MG63 (cell line): ENCODE results near the gene COL6A3. TPM values are rescaled to one million over a fixed set of nuclear protein-coding genes. Genes with fewer than 3 reads are reported as not detected.
A peak's percentile ranks its signal among the peaks of the same experiment; 100 is the strongest.

Experiments
- DNase-seq: peaks from one replicate; pipeline ENCODE4 v3.0.0-alpha.2; 2020
- H3K27me3 ChIP-seq: fragments of 250-450 bp; sonication (Bioruptor Pico); 2 replicates; pipeline ENCODE4 v1.5.1; 2020; ENCODE audit warnings: mild to moderate bottlenecking, moderate library complexity
- H3K36me3 ChIP-seq: fragments of 250-450 bp; sonication (Bioruptor Pico); 2 replicates; pipeline ENCODE4 v1.5.1; 2020; ENCODE audit warnings: mild to moderate bottlenecking, moderate library complexity
- H3K4me3 ChIP-seq: fragments of 250-450 bp; sonication (Bioruptor Pico); 2 replicates; pipeline ENCODE4 v1.5.1; 2020; ENCODE audit warnings: mild to moderate bottlenecking, moderate library complexity
- H3K9me3 ChIP-seq: fragments of 250-450 bp; sonication (Bioruptor Pico); 2 replicates; pipeline ENCODE4 v1.5.1; 2020; ENCODE audit warnings: mild to moderate bottlenecking, moderate library complexity
- total RNA-seq: library from RNA; depleted of rRNA; stranded (reverse); fragments of >200 nt; shearing (Covaris generic); gene quantifications from 2 replicates; pipeline ENCODE4 v1.2.3, GENCODE V29; 2014; ENCODE audit warnings: low replicate concordance

Gene COL6A3
- total RNA-seq, 1 experiment from 2014 or later, result 564 TPM

DNA sequence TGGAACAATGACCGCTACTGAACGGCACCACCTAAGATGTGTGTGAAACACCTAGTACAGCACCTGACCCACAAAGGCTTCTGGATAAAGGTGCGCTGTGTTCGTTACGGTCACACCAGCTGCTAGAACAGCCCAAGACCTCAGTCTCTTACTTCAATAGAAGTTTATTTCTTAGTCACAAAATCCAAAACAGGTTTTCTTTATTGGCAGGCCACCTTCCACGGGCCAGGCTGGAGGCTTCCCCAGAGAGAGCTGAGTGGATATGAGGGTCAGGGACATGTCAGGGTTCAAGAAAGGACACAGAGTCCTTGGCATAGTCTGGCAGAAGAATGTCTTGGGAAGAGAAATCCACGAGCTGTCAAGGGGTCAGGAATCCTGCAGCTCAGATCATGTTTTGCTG lies 92.2 kb downstream of the COL6A3 start:
- DNase-seq, result no peak
- H3K4me3 ChIP-seq, result no peak overlapping the region
- no peaks in the 10 kb centered on the region for H3K27me3 ChIP-seq
- H3K36me3 ChIP-seq, result peaks cover 69% of the 10 kb centered on the region
- H3K9me3 ChIP-seq, result no peaks in the 10 kb centered on the region

DNA sequence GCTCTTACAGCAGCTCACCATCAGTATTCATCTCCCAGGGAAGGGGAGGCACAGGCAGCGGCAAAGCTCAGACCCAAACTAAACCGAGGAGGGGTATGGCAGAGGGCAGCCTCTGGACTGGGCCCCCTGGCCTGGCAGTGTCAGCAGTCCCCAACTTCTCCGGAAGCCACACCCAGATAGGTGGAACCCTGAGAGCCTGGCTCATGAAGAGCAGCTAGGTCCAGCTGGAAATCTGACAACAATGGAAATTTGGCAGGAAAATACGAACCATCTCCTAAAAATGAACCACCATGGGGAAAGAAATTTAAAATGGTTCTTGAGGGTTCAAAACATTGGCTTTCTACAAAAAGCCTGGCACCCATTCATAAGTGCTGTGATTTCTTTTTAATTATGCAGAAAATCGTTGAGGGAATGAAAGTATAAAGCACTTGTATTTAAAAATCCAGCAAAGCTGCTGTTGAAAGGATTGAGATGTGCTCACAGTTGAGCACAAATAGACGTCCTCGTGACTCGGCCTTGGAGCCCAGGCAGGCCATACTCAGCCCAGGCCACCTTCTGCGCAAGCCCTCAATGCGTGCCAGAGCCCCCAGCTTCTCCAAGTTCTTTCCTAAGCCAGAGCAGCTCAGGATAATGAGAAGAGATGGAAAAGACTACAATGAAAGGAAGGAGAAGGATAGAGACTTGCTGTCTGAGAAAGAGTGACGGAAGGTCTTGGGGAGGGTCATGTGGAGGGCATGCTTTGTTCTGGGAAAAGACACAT lies 93.0 kb downstream of the COL6A3 start:
- H3K9me3 ChIP-seq, result no peaks in the 10 kb centered on the region
- no peaks in the 10 kb centered on the region for H3K27me3 ChIP-seq
- no peak for DNase-seq
- no peak overlapping the region for H3K4me3 ChIP-seq
- H3K36me3 ChIP-seq, result peaks cover 63% of the 10 kb centered on the region

DNA sequence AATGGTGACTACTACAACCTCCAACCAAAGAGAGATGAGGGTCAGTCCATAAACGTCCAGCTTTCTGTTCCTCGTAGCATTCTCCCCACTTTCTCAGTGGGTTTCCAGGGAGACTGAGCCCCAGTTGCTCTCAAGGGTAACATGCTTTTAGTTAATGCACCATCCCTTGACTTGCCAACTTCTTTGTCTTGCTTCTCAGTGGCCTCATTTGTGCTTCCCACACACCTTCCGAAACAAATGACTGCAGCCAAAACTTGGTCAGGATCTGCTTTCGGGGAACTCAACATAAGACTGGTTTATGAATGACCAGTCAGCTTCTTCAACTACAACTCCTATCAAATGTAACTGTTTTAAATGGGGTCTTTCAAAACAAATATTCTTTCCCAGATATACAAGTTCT lies 94.1 kb downstream of the COL6A3 start:
- H3K9me3 ChIP-seq, result no peaks in the 10 kb centered on the region
- no peak overlapping the region for H3K4me3 ChIP-seq
- no peak for DNase-seq
- H3K36me3 ChIP-seq, result peaks cover 53% of the 10 kb centered on the region
- no peaks in the 10 kb centered on the region for H3K27me3 ChIP-seq

DNA sequence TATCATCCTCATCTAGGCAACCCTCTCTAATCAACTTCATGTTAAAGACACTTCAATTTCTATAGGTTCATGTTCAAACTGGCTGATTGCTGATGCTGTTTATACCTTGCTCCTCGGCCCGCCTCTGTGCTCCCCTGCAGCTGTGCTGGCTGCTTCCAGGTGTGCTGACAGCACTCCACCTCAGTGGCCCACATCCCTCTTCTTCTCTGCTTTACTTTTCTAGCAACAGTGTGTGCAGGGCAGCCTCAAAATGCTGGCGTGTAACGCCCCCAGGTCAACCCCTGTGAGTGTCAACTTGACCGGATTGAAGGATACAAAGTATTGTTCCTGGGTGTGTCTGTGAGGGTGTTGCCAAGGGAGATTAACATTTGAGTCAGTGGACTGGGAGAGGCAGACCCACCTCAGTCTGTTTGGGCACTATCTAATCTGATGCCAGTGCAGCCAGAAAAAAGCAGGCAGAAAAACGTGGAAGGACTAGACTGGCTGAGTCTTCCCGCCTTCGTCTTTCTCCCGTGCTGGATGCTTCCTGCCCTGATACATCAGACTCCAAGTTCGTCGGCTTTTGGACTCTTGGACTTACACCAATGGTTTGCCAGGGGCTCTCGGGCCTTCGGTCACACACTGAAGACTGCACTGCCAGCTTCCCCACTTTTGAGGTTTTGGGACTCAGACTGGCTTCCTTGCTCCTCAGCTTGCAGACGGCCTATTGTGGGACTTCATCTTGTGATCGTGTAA lies 94.7 kb downstream of the COL6A3 start:
- no peak overlapping the region for H3K4me3 ChIP-seq
- peaks cover 47% of the 10 kb centered on the region for H3K36me3 ChIP-seq
- DNase-seq, result peak; percentile 36
- H3K9me3 ChIP-seq, result no peaks in the 10 kb centered on the region
- H3K27me3 ChIP-seq, result no peaks in the 10 kb centered on the region

DNA sequence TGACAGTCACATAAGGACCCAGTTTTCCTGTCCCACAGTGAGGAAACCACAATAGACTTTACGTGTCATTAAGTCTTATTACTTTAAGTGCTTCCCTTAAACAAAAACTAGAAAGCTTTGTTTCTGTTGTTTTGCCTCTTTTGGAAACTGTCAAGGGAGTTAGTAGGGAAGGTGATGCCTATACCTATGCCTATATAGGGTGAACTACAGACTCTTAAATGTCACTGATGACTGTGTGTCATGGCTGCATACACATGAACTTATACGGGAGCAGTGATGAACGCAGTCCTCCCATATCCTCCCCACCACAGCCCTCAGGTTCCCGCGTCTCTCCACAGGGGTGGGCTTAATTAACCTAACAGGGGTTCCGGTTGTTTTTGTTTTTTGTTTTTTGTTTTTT lies 97.6 kb downstream of the COL6A3 start:
- Histone ChIP-seq H3K36me3 (peaks cover 18% of the 10 kb centered on the region), H3K9me3 (no peaks in the 10 kb centered on the region)
- DNase-seq, result no peak

DNA sequence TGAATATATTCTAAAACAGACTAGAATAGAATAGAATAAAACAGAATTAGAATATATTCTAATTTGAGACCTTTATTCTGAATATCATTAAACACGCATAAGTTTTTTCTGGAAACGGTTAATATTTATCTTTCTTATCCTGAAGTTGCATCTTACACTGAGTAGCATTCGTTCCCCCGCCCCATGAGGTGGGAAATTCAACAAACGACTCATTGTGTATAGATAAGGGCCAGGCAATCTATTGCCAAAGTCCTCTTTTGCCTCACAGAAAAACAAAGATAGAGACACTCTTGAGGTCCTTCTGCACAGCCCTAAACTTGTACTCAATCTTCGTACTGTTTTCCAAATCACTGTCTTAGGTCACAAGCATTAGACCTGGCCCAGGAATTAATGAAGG lies 98.1 kb downstream of the COL6A3 start:
- Histone ChIP-seq H3K36me3 (peaks cover 12% of the 10 kb centered on the region), H3K9me3 (no peaks in the 10 kb centered on the region), H3K27me3 (no peaks in the 10 kb centered on the region), H3K4me3 (no peak overlapping the region)
- DNase-seq, result no peak

More for the DNA sequence above, 97.6 kb downstream of the COL6A3 start:
- H3K27me3 ChIP-seq, result no peaks in the 10 kb centered on the region
- H3K4me3 ChIP-seq, result no peak overlapping the region

DNA sequence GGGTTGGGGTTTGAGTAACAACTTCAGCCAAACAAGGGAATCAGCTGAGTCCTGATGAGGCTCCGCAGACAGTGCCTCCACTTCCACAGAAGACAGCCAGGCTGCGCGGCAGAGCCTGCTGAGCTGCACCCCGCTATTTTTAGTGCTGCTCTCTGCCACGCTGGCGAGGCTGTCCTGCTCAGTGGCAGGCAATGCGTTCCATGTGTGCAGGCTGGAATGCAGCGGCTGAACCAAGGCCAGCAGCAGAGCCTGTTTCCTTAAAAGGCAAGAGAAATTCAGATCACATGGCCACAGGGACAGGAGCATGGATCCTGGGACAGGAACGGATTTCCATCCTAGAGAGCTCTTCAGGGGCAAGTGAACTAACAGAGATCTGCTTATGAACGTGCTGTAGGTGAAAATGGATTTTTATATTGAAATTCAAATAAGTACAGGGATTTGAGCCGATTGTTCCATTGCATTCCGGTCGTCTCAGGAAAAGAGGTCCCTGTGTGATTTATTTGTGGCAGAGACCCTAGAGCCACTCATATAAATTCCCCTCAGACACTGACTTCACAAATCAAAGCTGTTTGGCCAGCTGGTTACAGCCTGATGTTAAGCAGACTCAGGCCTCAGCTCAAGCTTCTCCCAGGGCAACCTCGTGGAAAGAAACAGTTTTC lies 98.7 kb downstream of the COL6A3 start:
- Histone ChIP-seq H3K27me3 (no peaks in the 10 kb centered on the region), H3K9me3 (no peaks in the 10 kb centered on the region), H3K36me3 (peaks cover 11% of the 10 kb centered on the region), H3K4me3 (no peak overlapping the region)
- DNase-seq, result peak; percentile 94

DNA sequence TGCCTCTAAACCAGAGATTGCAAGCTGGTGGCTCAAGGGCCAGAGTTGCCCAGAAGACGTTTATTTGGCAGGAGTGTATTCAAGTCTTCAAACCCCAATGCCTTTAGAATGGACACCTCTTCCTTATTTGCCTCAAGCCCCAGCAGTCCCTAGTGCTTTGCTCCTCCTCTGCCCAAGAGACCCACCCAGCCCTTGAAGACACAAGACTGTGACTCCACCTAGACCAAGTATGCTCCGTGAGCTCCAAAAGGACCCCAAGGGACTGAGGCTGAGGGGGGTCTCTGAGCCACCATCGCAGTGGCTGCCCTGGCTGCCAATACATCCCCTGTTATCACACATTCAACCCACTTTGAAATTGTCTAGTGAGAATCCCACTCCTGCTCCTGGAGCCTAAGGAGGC lies 99.3 kb downstream of the COL6A3 start:
- H3K36me3 ChIP-seq, result peaks cover 9% of the 10 kb centered on the region
- DNase-seq, result no peak
- H3K27me3 ChIP-seq, result no peaks in the 10 kb centered on the region
- H3K9me3 ChIP-seq, result no peaks in the 10 kb centered on the region
- H3K4me3 ChIP-seq, result no peak overlapping the region

DNA sequence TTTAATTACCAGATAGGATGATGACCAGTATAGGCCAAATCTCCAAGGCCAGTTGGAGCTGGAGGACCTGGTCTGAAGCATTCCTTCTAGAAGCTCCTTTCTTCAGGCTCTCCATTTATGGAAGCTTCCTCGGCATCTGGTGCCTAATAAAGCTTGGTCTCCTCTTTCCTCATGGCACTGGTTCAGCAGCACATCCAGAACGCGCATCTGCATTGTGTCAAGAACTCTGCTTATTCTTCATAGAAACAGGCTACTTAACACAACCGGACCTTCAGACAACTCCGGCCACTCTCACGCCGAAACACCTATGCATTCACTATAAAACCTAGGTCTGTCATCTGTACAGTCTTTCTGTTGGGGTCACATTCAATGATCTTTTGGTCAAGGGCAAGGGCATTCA lies 99.8 kb downstream of the COL6A3 start:
- H3K36me3 ChIP-seq, result peaks cover 4% of the 10 kb centered on the region; the same call in 1 of the 2 replicates
- H3K9me3 ChIP-seq, result no peaks in the 10 kb centered on the region
- H3K4me3 ChIP-seq, result no peak overlapping the region
- no peak for DNase-seq
- no peaks in the 10 kb centered on the region for H3K27me3 ChIP-seq

DNA sequence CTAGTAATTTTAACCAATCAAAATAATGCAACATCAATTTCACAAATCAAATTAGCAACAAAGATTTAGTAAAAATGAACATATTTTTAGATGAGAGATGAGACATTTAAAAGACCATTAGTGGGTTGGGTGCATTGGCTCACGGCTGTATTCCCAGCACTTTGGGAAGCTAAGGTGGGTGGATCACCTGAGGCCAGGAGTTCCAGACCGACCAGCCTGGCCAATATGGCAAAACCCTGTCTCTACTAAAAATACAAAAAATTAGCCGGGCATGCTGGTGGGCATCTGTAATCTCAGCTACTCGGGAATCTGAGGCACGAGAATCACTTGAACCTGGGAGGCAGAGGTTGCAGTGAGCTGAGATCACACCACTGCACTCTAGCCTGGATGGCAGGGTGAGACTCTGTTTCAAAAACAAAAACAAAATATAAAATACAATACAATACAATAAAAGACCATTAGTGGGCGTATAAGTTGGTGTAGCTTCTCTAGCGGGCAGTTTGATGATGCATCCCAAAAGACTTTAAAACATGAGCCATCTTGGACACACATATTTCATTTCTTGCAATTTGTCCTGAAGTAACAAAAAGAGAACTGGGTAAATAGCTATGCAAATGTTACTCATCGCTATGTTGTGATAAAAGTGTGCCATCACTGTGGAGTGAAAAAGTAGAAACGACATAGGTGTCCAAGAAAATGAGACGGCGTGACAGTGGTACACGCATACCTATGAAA lies 101.8 kb downstream of the COL6A3 start:
- no peaks in the 10 kb centered on the region for H3K27me3 ChIP-seq
- H3K4me3 ChIP-seq, result no peak overlapping the region
- H3K9me3 ChIP-seq, result no peaks in the 10 kb centered on the region
- H3K36me3 ChIP-seq, result peaks cover 4% of the 10 kb centered on the region; the same call in 1 of the 2 replicates
- DNase-seq, result no peak

DNA sequence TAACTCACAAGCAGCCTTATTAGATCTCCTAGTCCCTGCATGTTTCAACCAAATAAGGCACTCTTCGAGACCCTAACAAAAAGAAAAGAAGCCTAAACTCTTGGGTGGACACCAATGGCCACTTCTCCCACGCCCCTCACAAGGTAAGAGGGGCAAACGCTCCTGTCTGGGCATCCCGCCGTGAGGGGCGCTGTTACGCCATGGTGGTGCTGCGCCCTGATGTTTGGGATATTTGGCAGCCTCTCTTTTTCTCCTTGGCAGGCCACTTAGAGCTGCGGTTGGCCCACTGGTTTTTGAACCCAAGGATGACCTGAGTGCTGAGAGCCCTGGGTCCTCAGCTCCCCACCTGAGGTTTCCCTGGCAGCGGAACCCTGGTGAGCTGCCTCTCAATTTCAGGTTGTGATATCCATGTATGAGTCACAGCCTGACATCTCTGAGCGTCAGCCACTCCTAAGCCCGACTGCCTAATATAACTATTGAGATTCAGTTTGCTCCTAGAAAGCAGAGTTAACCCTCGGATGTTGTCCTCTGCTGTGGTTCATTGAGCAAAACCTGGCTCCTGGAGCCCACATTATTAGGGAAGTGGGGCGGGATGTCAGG lies 103.3 kb downstream of the COL6A3 start:
- peak; percentile 43 for DNase-seq
- Histone ChIP-seq H3K9me3 (no peaks in the 10 kb centered on the region), H3K36me3 (peaks cover 6% of the 10 kb centered on the region), H3K4me3 (no peak overlapping the region), H3K27me3 (no peaks in the 10 kb centered on the region)

DNA sequence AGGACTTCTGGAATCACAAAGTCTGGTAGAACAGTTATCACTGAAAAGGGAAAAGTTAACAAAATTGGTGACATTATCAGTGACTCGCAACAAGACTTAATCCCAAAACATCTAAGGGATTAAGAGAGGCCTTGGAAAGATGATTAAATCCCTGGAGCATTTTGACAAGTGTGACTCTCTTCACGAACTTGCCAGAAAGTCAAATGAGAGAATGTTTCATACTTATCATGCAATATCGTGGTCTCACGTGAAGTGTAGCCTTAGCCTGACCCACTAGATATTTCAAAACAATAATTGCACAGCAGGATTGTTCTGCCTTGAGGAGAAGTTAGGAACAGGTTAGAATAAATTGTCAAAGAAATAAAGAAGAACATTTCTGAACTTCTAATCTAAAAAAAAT lies 104.5 kb downstream of the COL6A3 start:
- H3K36me3 ChIP-seq, result peaks cover 9% of the 10 kb centered on the region
- no peaks in the 10 kb centered on the region; the same call in 1 of the 2 replicates for H3K9me3 ChIP-seq
- H3K4me3 ChIP-seq, result no peak overlapping the region
- DNase-seq, result no peak
- no peaks in the 10 kb centered on the region for H3K27me3 ChIP-seq

DNA sequence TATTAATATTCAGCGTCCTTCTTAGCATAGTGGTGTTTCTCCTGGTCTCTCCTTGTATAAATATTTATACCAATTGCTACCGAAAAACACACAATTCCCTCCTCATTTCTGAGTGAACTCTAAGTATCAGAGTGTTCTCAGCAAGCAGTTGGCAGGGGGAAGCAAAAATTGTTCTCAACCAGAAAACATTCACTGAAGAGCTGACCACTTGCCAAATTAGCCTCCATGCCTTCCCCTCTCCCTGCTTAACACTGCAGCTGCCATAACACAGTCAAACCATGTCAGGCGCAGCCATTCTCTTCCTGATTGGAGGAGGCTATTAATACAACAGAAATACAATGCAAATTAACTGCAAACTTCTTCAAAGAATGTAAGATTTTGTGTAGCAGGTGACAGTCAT lies 105.0 kb downstream of the COL6A3 start:
- peaks cover 9% of the 10 kb centered on the region for H3K36me3 ChIP-seq
- H3K27me3 ChIP-seq, result no peaks in the 10 kb centered on the region
- H3K4me3 ChIP-seq, result no peak overlapping the region
- H3K9me3 ChIP-seq, result peaks cover 1% of the 10 kb centered on the region
- peak; percentile 59 for DNase-seq

DNA sequence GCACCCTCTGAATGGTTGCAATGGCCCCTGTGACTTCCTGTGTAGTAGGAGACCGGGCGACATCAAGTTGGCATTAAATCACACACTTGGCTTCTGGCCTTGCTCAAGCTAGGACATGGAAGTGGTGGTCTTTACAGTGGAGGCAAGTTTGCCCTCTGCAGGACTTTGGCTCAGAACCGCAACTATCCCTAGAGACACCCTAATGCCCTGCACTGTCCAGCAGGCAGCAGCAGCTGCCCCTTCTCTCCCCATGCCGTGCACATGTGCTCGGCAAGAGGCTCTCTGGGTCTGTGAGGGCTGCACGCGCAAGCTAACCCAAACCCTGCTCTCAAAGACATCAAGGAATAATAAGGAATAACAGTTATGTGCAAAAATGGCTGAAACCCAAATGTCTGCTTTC lies 106.5 kb downstream of the COL6A3 start:
- H3K4me3 ChIP-seq, result no peak overlapping the region
- H3K9me3 ChIP-seq, result peaks cover 11% of the 10 kb centered on the region
- no peaks in the 10 kb centered on the region for H3K27me3 ChIP-seq
- DNase-seq, result no peak
- H3K36me3 ChIP-seq, result peaks cover 9% of the 10 kb centered on the region

DNA sequence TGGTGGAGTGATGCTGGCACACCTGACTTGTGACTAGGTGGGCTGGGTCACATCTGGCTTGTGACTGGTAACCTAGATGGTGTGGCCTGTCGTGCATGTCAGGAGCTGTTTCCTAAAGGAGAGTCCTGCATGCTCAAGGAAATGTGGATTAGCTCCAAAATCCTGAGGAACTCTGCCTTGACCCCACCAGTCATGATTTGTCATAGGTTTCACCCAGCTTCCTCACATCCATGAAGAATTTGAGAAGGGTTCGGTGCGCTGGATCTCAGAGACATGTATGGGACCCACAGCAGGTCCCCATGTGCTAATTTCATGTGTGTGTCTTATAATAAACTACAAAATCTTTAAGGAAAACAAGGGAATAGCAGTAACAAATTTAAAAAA lies 107.2 kb downstream of the COL6A3 start:
- Histone ChIP-seq H3K27me3 (no peaks in the 10 kb centered on the region), H3K36me3 (peaks cover 9% of the 10 kb centered on the region), H3K9me3 (peaks cover 11% of the 10 kb centered on the region), H3K4me3 (no peak overlapping the region)
- peak; percentile 47 for DNase-seq

DNA sequence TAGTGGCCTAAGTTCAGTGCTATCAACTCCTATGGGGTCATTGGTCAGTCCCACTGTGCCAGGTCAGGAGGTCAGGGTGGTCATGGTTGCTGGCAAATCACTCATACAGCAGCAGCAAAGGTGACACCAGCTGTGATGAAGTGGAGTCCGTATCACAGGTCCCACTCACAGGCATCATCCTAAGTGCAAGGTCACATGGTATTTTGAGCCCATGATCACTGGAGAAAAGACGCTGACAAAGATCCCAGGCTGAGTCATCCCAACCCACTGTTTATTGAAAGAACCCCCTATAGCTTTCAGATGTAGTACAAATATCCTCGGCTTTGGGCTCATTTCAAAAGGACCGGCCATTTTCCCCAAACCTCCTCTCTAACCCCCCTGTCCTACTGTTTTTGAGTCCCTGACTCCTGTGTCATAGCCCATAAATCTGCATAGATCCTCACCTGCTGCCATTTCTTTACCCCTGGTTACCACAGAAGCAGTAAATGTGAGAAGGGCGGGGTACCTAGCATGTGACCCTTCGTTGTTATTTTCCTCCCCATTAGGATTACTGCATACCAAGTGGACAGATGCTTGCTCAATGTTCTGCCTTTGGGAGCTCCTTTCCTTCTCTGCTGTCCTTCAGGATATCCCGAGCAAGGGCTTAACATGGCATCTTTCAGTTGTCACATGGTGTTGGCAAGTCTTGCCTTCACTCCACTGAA lies 107.7 kb downstream of the COL6A3 start:
- Histone ChIP-seq H3K27me3 (no peaks in the 10 kb centered on the region), H3K9me3 (peaks cover 11% of the 10 kb centered on the region), H3K36me3 (peaks cover 9% of the 10 kb centered on the region), H3K4me3 (no peak overlapping the region)
- peak; percentile 76 for DNase-seq
